HS-5 (cell line): ENCODE measurements around the gene RAC2.
"Not testable (repeated sequence)": the region's sequence is repeated elsewhere in the genome, so short reads cannot be mapped to it uniquely, and the experiment has no call there.

ENCODE experiments used
- DNase-seq: peaks from one replicate; pipeline ENCODE4 v3.0.0-alpha.2; 2012; ENCODE audit warnings: low read depth

RAC2 gene

GRCh38 chr22:37234736-37235711 is 9.0 kb downstream of the RAC2 start:
- no peak for DNase-seq

DNA sequence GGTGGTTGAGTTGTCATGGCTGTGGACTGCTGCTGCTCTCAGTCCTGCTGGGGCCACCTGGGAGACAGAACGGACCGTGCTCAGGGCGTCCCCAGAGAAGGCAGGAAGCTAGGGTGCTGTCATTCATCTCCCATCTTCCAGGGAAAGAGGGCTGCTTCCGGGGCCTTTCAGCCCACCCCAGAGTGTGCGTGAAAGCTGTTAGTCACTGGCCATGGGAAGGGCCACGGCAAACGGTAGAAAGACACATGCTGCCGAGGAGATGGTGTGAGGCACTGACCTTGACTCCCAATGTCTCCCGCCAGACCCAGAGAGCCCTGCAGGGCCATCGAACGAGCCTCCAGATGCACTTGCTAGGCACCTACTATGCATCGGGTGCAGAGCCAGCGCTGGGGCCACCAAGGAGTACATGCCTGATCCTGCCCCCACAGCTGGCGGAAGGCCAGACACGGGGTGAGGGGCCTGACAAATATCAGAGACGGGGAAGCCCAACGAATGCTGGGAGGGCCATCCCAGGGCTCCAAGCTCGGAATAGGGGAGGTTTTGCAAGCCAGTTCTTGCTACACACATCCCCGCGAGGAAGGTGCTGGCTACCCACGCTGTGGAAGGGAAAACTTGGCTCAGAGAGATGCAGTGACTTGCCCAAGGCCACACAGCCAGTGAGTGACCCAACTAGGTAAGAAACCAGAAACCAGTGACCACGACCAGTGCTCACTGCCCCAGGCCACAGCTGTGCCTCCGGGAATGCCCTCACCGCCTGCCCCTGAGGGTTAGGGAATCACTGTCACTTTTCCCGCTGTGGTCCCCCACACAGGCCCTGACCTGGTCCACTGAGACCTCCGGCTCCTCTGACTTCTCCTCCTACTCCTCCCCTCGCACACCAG is 10.1 kb downstream of the RAC2 start:
- DNase-seq = no peak

- not testable (repeated sequence) for DNase-seq
Observed at GRCh38 chr22:37233371-37233750, 10.7 kb downstream of the RAC2 start.

GRCh38 chr22:37232140-37232998 is 11.7 kb downstream of the RAC2 start:
- no peak for DNase-seq

- DNase-seq = no peak
Observed at GRCh38 chr22:37231406-37232139, 12.5 kb downstream of the RAC2 start.

DNA sequence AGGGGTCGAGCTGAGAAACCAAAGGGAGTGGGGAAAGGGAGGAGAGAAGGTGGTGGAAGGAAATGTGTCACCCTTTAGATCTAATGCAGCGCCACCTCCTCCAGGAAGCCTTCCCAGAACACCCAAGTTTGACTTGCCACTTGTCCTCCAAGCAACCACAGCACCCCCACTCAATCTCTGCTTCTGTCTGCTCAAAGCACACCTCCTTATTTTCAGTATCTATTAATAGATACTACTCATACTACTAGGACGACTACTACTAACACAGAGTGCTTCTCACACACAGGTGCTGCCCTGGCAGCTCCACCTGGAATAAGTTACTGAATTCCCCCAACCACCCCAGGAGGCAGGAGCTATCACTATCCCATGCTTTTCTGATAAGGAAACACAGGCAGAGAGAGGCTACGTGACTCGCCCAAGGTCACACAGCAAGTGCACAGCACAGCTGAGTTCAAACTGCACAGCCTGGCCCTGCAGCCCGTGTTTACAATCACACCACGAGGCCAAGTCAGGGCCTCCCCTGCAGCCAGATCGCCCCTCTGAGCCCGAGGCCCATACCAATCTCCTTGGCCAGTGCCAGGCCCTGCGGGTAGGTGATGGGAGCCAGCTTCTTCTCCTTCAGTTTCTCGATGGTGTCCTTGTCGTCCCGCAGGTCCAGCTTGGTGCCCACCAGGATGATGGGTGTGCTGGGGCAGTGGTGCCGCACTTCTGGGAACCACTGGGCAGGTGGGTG is 13.2 kb downstream of the RAC2 start:
- no peak for DNase-seq

GRCh38 chr22:37229805-37230672 is 14.0 kb downstream of the RAC2 start:
- DNase-seq = no peak

DNA sequence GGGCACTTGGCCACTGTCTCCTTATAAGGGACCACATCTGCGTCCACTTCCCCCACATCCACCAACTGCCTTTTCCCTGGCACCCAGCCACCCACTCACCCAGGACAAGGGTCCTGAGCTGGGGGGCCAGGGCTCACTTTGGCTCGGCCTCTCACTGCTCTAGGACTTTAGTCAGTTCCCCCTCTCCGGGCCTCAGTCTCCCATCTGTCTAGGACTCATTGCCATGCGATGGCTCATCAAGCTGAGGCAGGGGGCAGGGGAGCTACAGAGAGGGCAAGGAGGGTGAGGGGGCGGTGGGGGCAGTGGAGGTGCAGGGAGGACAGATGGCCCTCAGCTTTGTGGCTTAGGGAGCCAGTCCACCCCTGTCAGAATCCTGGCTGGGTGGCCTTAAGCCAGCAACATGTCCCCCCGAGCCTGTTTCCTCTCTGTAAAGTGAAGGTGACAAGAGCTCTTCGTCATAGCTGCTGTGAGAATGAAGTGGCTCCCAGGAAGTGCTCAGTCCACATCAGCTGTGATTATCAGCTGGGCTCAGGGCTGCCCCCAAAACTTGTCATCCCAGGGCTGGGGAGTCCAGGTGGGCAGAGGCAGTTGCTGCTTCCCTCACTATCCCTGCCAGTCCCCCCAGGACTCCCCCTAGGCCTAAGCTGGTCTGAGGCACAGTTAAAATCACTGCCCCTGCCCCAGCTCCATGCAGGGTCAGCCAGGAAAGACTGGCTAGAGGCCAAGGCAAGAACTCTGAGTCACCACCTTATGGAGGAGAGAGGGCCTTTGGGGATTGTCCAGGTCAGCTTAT is 14.9 kb downstream of the RAC2 start:
- DNase-seq = peak; percentile 46

DNA sequence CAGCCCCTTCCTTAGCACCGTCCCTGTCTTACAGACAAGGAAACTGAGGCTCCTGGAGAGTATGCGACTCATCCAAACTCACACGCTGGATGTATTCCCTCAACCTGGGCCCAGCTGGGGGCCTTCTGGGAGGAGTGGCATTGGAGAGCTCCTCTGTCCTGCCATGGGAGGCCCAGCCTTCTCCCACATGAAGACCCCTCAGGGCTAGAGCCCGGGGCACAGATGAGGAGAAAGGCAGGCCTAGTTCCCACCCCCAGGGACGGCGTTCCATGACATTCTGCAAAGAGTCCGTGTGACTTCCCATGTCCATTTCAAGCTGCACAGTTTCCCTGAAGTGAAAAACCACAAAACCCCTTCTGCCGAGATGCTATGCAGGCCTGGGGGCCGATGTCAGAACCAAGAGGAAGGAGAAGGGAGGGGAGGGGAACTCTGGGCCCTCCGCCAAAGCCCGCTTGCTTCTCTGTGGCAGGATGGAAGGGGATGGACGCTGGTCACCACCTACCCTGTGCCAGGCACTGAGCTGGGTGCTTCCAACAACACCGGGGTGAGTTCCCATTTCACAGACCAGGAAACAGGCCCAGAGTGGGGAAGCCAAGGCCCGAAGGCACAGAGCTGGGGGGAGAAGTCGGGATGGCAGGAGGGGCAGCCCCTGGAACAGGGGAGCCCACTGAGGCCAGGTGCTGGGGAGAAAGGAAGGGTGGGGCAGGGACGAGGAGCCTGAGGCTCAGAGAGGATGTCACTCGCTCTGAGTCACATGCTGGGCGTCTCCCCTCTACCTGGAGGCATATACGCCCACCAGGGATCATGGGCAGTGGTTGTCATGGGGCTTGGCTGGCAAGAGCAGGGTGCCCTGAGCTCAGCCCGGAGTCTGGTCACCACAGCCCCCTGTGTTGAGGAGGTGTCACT is 15.7 kb downstream of the RAC2 start:
- DNase-seq = no peak

- DNase-seq = no peak
Observed at GRCh38 chr22:37226514-37226913, 17.6 kb downstream of the RAC2 start.

GRCh38 chr22:37226087-37226486 is 18.0 kb downstream of the RAC2 start:
- no peak for DNase-seq

- no peak for DNase-seq
Observed at GRCh38 chr22:37225481-37225880, 18.6 kb downstream of the RAC2 start.

GRCh38 chr22:37224757-37225420 is 19.2 kb downstream of the RAC2 start:
- no peak for DNase-seq

GRCh38 chr22:37223965-37224551 is 20.0 kb downstream of the RAC2 start:
- DNase-seq = no peak

GRCh38 chr22:37222440-37222971 is 21.6 kb downstream of the RAC2 start:
- DNase-seq = no peak
